ENCODE results near the gene ACTA2.

ACTA2 gene

GRCh38 chr10:88979153-88979562 is 26.6 kb upstream of the ACTA2 start:
- in situ Hi-C loops (cut with HindIII; ENCODE audit: low pct_unique_long_range_greater_than_20kb, low sequenced_read_pairs), result no loop called here
- no peak for TF ChIP-seq JUND (IDR thresholded peaks at IDR 0.05; ENCODE audit: low read depth)
- peak in 1 of 2 experiments; percentile 44 for DNase-seq (ENCODE audit: low read depth in 1 of 2, low spot score in 1 of 2)

- in situ Hi-C loops (cut with HindIII; ENCODE audit: low pct_unique_long_range_greater_than_20kb, low sequenced_read_pairs), result no loop called here
Measured at GRCh38 chr10:88978463-88978862, 25.9 kb upstream of the ACTA2 start.

GRCh38 chr10:88975377-88975720 is 22.8 kb upstream of the ACTA2 start:
- in situ Hi-C loops (cut with HindIII; ENCODE audit: low pct_unique_long_range_greater_than_20kb, low sequenced_read_pairs), result no loop called here
- DNase-seq (ENCODE audit: low read depth in 1 of 2, low spot score in 1 of 2), result peak in 1 of 2 experiments; percentile 55
- no peak for TF ChIP-seq JUND (IDR thresholded peaks at IDR 0.05; ENCODE audit: low read depth)

More at GRCh38 chr10:88978463-88978862, 25.9 kb upstream of the ACTA2 start:
- DNase-seq (ENCODE audit: low read depth in 1 of 2, low spot score in 1 of 2), result no peak
- TF ChIP-seq JUND (IDR thresholded peaks at IDR 0.05; ENCODE audit: low read depth), result no peak

- DNase-seq (ENCODE audit: low read depth in 1 of 2, low spot score in 1 of 2), result peak in 1 of 2 experiments; percentile 49
- in situ Hi-C loops (cut with HindIII; ENCODE audit: low pct_unique_long_range_greater_than_20kb, low sequenced_read_pairs), result no loop called here
- no peak for TF ChIP-seq JUND (IDR thresholded peaks at IDR 0.05; ENCODE audit: low read depth)
Measured at GRCh38 chr10:88974446-88975376, 22.1 kb upstream of the ACTA2 start.

GRCh38 chr10:88974012-88974411 is 21.4 kb upstream of the ACTA2 start:
- DNase-seq (ENCODE audit: low read depth in 1 of 2, low spot score in 1 of 2), result no peak
- TF ChIP-seq JUND (IDR thresholded peaks at IDR 0.05; ENCODE audit: low read depth), result no peak
- in situ Hi-C loops (cut with HindIII; ENCODE audit: low pct_unique_long_range_greater_than_20kb, low sequenced_read_pairs), result no loop called here

GRCh38 chr10:88971221-88972061 is 18.9 kb upstream of the ACTA2 start:
- DNase-seq (ENCODE audit: low read depth in 1 of 2, low spot score in 1 of 2), result no peak
- TF ChIP-seq JUND (IDR thresholded peaks at IDR 0.05; ENCODE audit: low read depth), result no peak
- in situ Hi-C loops (cut with HindIII; ENCODE audit: low pct_unique_long_range_greater_than_20kb, low sequenced_read_pairs), result no loop called here

- TF ChIP-seq JUND (IDR thresholded peaks at IDR 0.05; ENCODE audit: low read depth), result no peak
- in situ Hi-C loops (cut with HindIII; ENCODE audit: low pct_unique_long_range_greater_than_20kb, low sequenced_read_pairs), result no loop called here
- no peak for DNase-seq (ENCODE audit: low read depth in 1 of 2, low spot score in 1 of 2)
Measured at GRCh38 chr10:88968391-88968790, 15.8 kb upstream of the ACTA2 start.

GRCh38 chr10:88966797-88967196 is 14.2 kb upstream of the ACTA2 start:
- in situ Hi-C loops (cut with HindIII; ENCODE audit: low pct_unique_long_range_greater_than_20kb, low sequenced_read_pairs), result no loop called here
- DNase-seq (ENCODE audit: low read depth in 1 of 2, low spot score in 1 of 2), result no peak
- no peak for TF ChIP-seq JUND (IDR thresholded peaks at IDR 0.05; ENCODE audit: low read depth)

GRCh38 chr10:88964869-88965415 is 12.4 kb upstream of the ACTA2 start:
- DNase-seq (ENCODE audit: low read depth in 1 of 2, low spot score in 1 of 2), result no peak
- in situ Hi-C loops (cut with HindIII; ENCODE audit: low pct_unique_long_range_greater_than_20kb, low sequenced_read_pairs), result no loop called here
- TF ChIP-seq JUND (IDR thresholded peaks at IDR 0.05; ENCODE audit: low read depth), result no peak

GRCh38 chr10:88964360-88964759 is 11.8 kb upstream of the ACTA2 start:
- no peak for TF ChIP-seq JUND (IDR thresholded peaks at IDR 0.05; ENCODE audit: low read depth)
- DNase-seq (ENCODE audit: low read depth in 1 of 2, low spot score in 1 of 2), result no peak
- in situ Hi-C loops (cut with HindIII; ENCODE audit: low pct_unique_long_range_greater_than_20kb, low sequenced_read_pairs), result no loop called here

- no peak for TF ChIP-seq JUND (IDR thresholded peaks at IDR 0.05; ENCODE audit: low read depth)
- DNase-seq (ENCODE audit: low read depth in 1 of 2, low spot score in 1 of 2), result peak in 1 of 2 experiments; percentile 55
- in situ Hi-C loops (cut with HindIII; ENCODE audit: low pct_unique_long_range_greater_than_20kb, low sequenced_read_pairs), result no loop called here
Measured at GRCh38 chr10:88963318-88963717, 10.7 kb upstream of the ACTA2 start.

GRCh38 chr10:88962336-88962735 is 9.8 kb upstream of the ACTA2 start:
- DNase-seq (ENCODE audit: low read depth in 1 of 2, low spot score in 1 of 2), result no peak
- TF ChIP-seq JUND (IDR thresholded peaks at IDR 0.05; ENCODE audit: low read depth), result no peak
- in situ Hi-C loops (cut with HindIII; ENCODE audit: low pct_unique_long_range_greater_than_20kb, low sequenced_read_pairs), result no loop called here

GRCh38 chr10:88961266-88961665 is 8.7 kb upstream of the ACTA2 start:
- no peak for TF ChIP-seq JUND (IDR thresholded peaks at IDR 0.05; ENCODE audit: low read depth)
- DNase-seq (ENCODE audit: low read depth in 1 of 2, low spot score in 1 of 2), result no peak
- in situ Hi-C loops (cut with HindIII; ENCODE audit: low pct_unique_long_range_greater_than_20kb, low sequenced_read_pairs), result no loop called here

Data from T47D (cell line).